ENCODE data around the gene RFX7.

The RFX7 gene

DNA sequence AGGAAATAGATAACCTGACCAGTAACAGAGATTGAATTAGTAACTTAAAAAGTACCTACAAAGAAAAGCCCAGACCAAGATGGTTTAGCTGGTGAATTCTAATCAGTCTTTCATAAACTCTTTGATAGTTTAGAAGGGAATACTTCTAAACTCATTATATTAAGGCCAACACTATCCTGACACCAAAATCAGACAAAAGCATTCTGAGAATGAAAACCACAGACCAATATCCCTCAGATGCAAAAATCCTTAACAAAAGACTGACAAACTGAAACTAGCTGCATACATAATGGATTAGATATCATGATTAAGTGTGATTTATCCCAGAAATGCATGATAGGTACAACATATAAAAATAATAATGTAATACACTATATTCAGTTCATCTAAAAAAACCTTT lies 115.6 kb downstream of the RFX7 start:
- DNase-seq (ENCODE audit: low read depth in 2 of 2, low spot score in 1 of 2): no peak

DNA sequence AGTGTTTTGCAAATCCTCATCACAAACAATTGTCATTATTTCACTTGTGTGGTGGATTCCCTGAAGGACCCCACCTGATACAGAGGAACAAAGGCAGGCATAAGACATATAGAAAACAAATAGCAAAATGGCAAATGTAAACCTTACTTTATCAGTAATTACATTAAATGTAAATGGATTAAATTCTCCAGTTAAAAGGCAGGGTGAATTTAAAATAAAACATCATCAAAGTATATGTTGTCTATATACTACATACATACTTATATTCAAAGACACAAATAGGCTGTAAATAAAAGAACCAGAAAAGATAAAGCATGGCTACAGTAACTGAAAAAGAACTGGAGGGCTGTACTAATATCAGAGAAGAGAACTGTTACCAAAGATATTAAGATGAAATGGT lies 117.3 kb downstream of the RFX7 start:
- DNase-seq (ENCODE audit: low read depth in 2 of 2, low spot score in 1 of 2): no peak

DNA sequence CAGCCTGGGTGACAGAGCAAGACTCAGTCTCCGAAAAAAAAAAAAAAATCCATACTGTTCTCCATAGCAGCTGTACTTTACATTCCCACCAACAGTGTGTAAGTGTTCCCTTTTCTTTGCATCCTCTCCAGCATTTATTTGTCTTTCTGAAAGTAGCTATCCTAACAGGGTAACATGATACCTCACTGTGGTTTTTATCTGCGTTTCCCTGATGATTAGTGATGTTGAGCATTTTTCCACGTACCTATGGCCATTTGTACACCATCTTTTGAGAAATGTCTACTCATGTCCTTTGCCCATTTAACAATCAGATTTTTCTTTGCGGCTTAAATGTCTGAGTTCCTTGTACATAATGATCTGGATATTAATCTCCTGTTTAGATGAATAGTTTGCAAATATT lies 119.3 kb downstream of the RFX7 start:
- DNase-seq (ENCODE audit: low read depth in 2 of 2, low spot score in 1 of 2): no peak

DNA sequence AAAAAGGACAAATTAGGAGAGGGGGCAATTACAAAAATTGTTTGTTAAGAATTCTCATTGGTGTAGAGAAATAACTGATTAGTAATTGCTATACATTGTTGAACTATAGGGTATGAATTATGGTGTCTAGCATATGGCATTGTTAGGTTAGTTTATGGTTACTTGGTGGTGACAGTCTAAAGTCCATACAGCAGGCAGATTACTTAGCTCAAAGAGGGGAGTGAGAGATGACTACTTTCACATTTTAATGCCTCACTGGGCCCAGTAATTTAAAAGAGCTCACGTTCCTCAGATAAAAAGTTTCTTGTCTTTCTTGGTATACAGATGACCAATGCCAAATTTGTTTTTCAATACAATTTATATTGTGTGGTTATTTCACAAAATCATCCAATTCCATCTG lies 137.8 kb downstream of the RFX7 start:
- DNase-seq (ENCODE audit: low read depth in 2 of 2, low spot score in 1 of 2): no peak

GRCh38 chr15:56102441-56102840 lies 141.2 kb downstream of the RFX7 start:
- DNase-seq (ENCODE audit: low read depth in 2 of 2, low spot score in 1 of 2): no peak

DNA sequence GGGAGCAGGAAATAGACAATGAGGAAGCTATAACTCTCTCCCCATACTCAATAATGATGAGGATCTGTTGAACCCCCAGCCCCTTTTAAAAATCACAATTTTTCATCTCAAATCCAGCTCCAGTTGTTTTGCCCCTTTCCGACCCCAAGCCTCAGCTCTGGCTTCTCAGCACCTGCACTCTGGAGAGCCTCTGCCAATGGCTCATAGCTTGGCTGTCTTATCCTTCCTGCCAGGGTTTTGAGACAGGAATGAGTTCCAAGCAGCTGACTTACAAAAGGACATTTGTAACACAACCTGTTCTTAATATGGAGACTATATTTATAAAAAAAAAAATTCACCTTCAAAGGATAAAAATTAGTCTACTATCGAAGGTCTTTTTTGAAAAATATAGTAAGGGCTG lies 144.4 kb downstream of the RFX7 start:
- DNase-seq (ENCODE audit: low read depth in 2 of 2, low spot score in 1 of 2): no peak

DNA sequence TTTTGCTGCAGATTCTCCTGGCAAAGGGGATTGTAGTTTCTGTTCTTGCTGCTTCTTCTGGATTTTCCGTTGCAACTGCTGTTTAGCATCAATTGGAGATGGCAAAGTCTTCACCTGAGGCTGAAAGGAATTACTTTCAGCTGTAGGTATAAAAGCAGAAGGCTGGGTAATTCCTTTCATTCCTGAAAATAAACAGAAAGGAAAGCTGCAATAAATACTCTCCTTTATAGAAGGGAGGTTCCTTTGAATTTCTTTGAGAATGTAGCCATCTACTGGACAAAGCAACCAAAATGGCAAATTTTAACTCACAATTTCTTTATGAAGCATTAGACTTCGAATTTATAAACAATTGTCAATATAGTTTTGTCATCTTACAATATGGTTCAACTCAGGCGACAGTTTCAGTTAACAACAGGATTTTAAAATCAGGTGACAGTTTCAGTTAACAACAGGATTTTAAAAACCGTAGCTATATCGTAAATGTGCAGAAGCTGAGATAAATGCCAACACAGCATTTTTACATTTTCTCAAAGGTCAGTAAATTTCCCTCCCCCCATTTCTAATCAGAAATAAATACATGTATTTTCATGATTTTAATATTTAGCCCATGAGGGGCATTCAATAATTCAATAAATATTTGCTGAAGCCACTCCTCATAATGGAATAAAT lies 145.3 kb downstream of the RFX7 start:
- no peak for DNase-seq (ENCODE audit: low read depth in 2 of 2, low spot score in 1 of 2)

- DNase-seq (ENCODE audit: low read depth in 2 of 2, low spot score in 1 of 2): no peak
Observed at GRCh38 chr15:56095406-56095805, 148.3 kb downstream of the RFX7 start.

DNA sequence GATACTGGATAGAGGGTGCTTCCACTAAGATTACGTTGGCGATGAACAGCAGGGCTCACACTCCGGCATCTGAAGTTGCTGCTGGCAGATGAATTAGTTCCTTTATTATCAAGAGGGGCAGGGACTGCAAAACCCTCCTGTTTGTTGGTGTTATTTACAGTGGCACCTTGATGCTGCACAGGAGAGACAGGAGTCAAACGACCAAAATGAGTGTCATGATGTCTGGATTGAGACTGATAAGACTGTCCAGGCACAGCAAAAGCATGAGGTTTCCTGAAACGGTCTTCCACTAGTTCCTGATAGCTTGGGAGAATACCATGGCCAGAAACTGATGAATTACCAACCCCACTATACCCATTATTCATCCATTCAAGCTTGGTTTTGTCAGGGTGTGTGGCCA lies 149.5 kb downstream of the RFX7 start:
- no peak for DNase-seq (ENCODE audit: low read depth in 2 of 2, low spot score in 1 of 2)

GRCh38 chr15:56088389-56088788 lies 155.3 kb downstream of the RFX7 start:
- no peak for DNase-seq (ENCODE audit: low read depth in 2 of 2, low spot score in 1 of 2)

- no peak for DNase-seq (ENCODE audit: low read depth in 2 of 2, low spot score in 1 of 2)
Observed at GRCh38 chr15:56086566-56086965, 157.1 kb downstream of the RFX7 start.

GRCh38 chr15:56082263-56082761 lies 161.4 kb downstream of the RFX7 start:
- DNase-seq (ENCODE audit: low read depth in 2 of 2, low spot score in 1 of 2): no peak

DNA sequence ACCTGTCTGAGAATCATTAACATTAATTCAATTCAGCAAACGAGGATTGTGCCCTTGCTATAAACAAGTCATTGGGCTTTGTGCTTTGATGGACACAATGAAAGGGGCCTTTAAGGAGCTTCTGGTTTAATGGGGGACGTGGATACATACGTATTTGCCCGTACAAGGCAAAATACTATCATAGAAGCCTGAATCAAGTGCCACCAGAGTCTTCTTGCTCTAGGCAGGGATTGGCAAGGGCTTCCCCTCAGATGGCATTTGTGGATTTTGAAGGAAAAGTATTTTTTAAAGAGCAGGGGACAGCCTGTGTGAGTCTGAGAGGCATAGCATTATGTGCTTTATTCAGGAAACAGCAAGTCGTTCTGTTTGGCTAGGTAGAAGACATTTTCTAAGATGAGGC lies 166.6 kb downstream of the RFX7 start:
- DNase-seq (ENCODE audit: low read depth in 2 of 2, low spot score in 1 of 2): no peak

DNA sequence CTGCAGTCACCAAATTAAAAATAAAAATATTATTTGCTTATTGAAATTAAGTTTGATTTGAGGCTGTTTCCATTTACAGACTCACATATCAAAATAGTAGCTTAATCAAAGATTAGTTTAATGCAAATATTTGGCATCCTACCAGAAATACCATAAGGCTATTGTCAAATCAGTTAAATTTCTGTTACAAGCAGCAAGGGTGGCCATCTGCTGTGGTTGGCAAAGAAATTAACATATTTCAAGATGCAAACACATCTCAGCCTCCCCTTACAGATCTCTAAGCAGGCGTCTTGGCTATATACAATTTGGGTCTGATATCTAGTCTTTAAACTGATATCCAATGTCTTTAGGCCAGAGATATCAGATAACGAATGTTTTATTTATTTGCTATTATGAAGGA lies 167.0 kb downstream of the RFX7 start:
- DNase-seq (ENCODE audit: low read depth in 2 of 2, low spot score in 1 of 2): no peak

GRCh38 chr15:56074481-56075265 lies 169.0 kb downstream of the RFX7 start:
- no peak for DNase-seq (ENCODE audit: low read depth in 2 of 2, low spot score in 1 of 2)

GRCh38 chr15:56064152-56064551 lies 179.5 kb downstream of the RFX7 start:
- DNase-seq (ENCODE audit: low read depth in 2 of 2, low spot score in 1 of 2): no peak

DNA sequence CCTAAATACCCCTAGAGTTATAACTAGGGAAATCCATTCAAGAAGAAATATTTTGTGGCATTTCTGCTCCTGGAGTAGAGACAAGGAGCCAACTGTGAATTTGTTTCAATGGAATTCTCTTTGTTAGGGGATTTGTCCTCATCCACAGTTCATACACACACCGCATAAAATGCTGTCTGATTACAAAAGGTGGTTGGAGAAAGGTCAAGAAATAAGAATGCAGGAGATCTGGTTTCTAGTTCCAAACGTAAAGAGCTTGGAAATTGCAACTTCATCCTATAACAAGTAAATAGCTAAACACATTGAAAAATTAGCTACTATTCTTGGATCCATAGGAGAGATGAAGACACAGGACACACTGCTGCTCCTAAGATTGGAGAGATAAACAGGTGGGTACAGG lies 184.0 kb downstream of the RFX7 start:
- DNase-seq (ENCODE audit: low read depth in 2 of 2, low spot score in 1 of 2): no peak

GRCh38 chr15:56058986-56059385 lies 184.7 kb downstream of the RFX7 start:
- no peak for DNase-seq (ENCODE audit: low read depth in 2 of 2, low spot score in 1 of 2)

DNA sequence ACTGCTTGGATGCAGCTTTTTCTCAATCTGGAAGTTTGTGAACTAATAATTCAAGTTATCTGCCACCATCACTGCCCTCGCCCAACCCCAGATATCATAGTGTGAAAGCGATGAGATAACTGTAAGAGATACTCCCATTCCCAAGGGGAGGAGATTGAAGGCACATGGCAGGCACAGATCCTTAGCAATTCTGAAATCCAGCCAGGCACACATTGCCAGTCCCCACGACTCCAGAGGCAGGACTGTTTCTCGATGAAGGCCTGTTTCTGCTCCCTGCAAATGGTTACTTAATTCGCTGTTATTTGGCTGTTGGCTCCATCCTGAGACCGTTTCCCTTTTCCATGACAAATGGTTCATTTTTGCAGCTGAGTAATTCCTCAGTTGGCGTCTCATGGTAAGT lies 187.1 kb downstream of the RFX7 start:
- DNase-seq (ENCODE audit: low read depth in 2 of 2, low spot score in 1 of 2): no peak

DNA sequence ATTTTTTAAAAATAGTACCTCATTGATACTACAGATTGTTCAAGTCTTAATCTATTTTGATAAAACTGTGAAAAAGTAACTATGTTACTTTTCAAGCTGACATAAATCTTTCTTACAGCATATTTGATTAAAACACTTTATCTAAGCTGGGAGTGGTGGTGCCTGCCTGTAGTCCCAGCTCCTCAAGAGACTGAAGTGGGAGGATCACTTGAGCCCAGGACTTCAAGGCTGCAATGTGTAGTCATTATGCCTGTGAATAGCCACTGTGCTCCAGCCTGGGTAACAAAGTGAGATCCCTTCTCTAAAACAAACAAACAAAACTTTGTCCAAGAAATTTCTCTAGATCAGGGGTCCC lies 190.7 kb downstream of the RFX7 start:
- no peak for DNase-seq (ENCODE audit: low read depth in 2 of 2, low spot score in 1 of 2)

DNA sequence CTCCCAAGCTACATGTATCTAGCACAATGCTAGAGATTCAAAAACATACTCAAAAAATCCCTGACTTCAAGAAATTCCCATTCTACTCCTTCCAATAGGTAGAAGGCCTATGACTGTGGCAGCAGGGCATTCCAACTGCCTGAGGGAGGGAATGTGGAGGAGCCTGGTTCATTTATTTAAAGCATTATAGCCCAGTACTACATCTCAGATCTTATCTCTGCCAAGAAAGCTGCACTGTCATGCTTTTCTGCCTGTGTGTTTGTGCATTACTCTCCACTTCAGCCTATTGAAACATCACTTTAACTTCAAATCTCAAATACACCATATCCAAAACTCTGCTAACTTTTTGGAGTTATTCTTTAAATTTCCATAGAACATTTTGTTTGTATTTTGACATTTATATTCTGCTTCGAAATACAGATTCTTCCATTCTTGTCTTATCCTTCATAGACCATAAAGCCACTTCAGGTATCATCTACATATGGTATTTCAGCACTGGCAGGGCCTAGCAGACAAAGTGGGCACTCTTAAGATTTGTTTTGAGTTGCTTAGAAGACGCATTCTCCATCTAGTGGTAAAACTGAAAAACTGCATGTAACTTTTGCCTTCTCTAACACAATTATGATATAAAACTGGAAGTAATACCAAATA lies 191.2 kb downstream of the RFX7 start:
- DNase-seq (ENCODE audit: low read depth in 2 of 2, low spot score in 1 of 2): no peak

DNA sequence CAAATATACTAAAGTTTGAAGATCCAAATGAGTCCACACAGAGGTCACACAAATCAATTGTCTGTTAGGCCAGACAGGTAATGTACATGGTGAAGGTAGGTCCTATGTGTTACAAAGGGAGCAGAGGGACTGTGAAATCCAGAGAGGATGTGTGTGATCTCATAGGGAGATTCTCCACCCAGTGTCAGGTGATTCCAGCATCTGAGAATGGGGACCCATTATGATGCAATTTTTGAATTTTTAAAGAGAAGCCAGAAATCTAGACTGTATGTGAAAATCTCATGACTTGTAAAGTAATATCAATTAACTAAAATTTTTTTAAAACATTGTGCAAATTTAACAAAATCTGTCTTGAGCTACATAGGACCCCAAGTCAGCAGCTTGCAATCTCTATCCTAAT lies 192.0 kb downstream of the RFX7 start:
- no peak for DNase-seq (ENCODE audit: low read depth in 2 of 2, low spot score in 1 of 2)
